ENCODE measurements around the gene CA6.

- TF ChIP-seq REST (IDR thresholded peaks at IDR 0.05; ENCODE audit: insufficient read depth in 1 of 2, low read depth in 2 of 2, low read length in 2 of 2) (no peak), POLR2AphosphoS5 (IDR thresholded peaks at IDR 0.05; ENCODE audit: low read depth, low read length) (no peak), TAF1 (IDR thresholded peaks at IDR 0.05; ENCODE audit: borderline replicate concordance, insufficient read depth, low read length) (no peak), SIN3A (IDR thresholded peaks at IDR 0.05; ENCODE audit: borderline replicate concordance, insufficient read depth, low read length) (no peak)
These were observed 46.6 kb upstream of the CA6 start for GRCh38 chr1:8899046-8899445.

All from PFSK-1 (cell line).